Gastrocnemius medialis (tissue), 4 donors: Measurements from ENCODE around the gene TMEM201.

ENCODE experiments used
- POLR2A ChIP-seq, 2 donors: fragments of 450-650 bp; IDR thresholded peaks; one replicate each; pipeline ENCODE4 v1.6.1; 2017; ENCODE audit warnings: antibody characterized with exemption in 2 of 2, mild to moderate bottlenecking in 2 of 2, moderate library complexity in 2 of 2
- TF ChIP-seq, protein P1 (sequence below), 5 experiments: fragments of 450-650 bp in 3 of 5; fragments of 200-600 bp in 2 of 5; sonication (generic) in 2 of 5; IDR thresholded peaks in 4 of 5; conservative IDR thresholded peaks in 1 of 5; 1 replicate in 4 of 5; 2 replicates in 1 of 5; pipeline ENCODE4 v1.5.1; 2016 to 2019; ENCODE audit warnings: antibody characterized with exemption in 5 of 5, mild to moderate bottlenecking in 3 of 5, moderate library complexity in 3 of 5

DNA sequence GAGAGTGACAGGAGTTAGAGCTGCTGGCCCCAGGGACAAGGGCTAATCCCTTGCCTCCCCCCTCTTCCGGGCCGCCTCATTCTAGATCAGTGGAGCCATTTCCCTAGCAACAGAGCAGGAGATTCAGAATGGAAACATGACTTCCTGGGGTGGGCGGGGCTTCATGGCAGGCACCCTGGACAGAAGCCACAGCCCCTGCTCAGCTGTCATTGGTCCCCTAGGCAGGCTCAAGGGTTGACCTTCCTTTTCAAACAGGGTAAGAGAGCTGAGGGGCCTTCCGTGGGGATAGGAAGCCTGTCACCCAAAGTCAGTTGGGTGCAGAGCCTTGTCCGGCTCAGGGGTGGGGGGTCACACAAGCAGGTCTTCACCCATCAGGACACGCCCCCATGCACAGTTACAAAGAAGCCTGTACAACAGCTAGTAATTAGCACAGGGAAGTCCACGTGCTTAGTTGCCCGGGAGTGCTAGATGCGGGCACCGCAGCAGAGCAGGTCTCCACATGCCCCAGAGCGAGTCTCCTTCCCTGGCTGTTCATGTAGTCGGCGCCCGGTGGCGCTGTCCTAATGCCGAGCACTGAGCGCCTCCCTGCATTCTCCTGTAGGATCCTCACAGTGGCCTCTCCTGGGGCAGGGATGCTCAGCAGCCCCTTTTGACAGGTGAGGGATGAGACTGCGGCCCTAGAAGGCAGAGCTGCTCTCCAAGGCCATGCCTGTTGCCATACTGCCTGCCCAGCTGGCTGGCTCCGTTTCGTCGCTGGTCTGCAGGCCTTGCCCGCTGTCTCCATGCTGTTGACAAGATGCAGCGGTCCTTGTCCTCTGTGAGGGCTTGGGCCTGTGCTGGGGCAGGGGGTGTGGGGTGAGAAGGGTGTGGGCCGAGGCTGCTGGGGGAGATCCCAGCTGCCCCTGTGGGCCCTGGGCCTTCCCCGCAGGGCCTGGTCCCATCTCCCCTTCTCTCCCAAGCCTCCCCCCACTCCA, 5.1 kb downstream of the TMEM201 start:
- no peak for TF ChIP-seq POLR2A (IDR thresholded peaks at IDR 0.05)
- TF ChIP-seq, protein P1, sequence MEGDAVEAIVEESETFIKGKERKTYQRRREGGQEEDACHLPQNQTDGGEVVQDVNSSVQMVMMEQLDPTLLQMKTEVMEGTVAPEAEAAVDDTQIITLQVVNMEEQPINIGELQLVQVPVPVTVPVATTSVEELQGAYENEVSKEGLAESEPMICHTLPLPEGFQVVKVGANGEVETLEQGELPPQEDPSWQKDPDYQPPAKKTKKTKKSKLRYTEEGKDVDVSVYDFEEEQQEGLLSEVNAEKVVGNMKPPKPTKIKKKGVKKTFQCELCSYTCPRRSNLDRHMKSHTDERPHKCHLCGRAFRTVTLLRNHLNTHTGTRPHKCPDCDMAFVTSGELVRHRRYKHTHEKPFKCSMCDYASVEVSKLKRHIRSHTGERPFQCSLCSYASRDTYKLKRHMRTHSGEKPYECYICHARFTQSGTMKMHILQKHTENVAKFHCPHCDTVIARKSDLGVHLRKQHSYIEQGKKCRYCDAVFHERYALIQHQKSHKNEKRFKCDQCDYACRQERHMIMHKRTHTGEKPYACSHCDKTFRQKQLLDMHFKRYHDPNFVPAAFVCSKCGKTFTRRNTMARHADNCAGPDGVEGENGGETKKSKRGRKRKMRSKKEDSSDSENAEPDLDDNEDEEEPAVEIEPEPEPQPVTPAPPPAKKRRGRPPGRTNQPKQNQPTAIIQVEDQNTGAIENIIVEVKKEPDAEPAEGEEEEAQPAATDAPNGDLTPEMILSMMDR (IDR thresholded peaks at IDR 0.05 in 4 of 5, conservative IDR thresholded peaks at IDR 0.05 in 1 of 5): no peak
